ENCODE measurements around the gene KIF1A.

The KIF1A gene

DNA sequence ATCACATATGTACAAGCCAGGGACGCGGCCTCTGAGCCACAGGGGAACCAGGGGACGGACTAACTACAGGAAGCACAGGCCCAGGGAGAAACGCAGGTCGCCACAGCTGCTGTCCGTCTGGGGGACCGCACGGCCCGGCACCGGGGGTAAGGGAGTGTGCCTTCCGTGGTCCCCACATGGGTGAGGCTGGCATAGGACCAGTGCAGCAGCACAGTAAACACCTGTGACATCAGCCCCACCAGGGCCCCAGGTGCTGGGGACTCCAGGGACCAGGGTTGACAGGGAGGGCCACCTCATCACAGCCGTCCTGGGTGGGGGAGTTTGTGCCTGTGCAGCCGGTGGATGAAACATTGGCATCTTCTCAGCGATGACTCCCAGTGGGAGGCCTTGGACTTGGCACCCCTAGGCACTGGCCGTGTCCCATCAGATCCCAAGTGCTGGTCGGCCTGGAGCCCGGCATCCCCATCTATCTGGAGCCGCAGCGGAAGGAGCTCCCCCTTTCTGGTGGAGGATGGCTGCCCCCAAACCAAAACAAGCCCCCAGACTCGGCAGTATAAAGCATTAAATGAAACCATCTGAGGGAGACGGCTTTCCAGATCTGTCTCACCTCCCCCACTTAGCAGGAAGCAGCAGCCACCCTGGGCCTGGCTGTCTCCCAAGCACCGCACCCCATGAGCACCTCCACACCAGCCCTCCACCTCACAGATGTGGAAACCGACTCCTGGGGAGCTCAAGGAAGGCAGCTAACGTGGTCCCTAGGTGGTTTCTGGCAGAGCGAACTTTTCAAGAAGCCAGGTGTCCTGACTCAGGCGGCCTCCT is 105.9 kb downstream of the KIF1A start:
- H3K4me3 Mint-ChIP-seq, result no peak overlapping the region
- intact Hi-C loops (cut with micrococcal nuclease), result no loop called here
- no peaks in the 10 kb centered on the region for H3K4me1 Mint-ChIP-seq (ENCODE audit: low read depth)
- H3K36me3 Mint-ChIP-seq (ENCODE audit: low read depth), result no peaks in the 10 kb centered on the region
- no peaks in the 10 kb centered on the region for H3K9me3 Mint-ChIP-seq
- no peak overlapping the region for H3K27ac Mint-ChIP-seq
- H3K27me3 Mint-ChIP-seq, result no peaks in the 10 kb centered on the region

DNA sequence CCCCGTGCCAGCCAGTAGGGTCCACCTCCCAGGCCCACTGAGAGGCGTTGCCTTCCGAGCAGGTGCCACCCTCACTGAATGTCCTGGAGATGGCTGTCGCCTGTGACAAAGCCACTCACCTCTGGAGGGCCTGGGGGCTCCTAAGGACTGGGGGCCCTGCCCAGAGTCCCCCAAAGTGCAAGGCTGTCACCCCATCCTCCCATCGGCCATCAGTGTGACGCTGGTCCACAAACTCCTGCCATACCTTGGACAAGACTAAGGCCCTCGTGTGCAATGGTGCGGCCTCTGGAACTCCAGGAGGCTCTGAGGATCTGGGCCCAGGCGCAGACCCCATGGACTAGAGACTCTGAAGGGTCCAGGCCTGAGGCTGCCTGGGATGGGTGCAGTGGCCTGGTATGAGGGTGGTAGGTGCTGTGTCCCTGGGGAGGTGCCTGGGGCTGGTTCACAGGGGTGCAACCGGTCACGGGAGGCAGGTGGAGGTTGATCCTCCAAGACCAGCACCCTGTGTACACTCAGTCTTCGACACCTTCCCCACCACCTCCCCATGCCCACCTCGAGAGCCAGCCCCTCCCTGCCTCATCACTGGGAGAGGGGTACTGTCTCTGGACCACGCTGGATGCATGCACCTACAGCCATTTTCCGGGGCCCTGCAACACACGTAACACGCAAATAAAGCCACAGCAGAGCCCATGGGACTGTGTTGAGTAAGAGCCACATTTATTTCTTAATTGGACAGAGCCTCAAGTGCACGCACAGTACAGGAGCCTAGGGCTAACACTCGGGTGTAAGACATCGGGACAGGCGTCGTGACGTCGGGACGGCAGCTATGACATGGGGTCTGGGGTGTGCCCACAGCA is 106.7 kb downstream of the KIF1A start:
- no peak overlapping the region for H3K4me3 Mint-ChIP-seq
- H3K27me3 Mint-ChIP-seq, result no peaks in the 10 kb centered on the region
- no peak overlapping the region for H3K27ac Mint-ChIP-seq
- no peaks in the 10 kb centered on the region for H3K36me3 Mint-ChIP-seq (ENCODE audit: low read depth)
- H3K9me3 Mint-ChIP-seq, result no peaks in the 10 kb centered on the region
- no peaks in the 10 kb centered on the region for H3K4me1 Mint-ChIP-seq (ENCODE audit: low read depth)
- intact Hi-C loops (cut with micrococcal nuclease), result no loop called here

DNA sequence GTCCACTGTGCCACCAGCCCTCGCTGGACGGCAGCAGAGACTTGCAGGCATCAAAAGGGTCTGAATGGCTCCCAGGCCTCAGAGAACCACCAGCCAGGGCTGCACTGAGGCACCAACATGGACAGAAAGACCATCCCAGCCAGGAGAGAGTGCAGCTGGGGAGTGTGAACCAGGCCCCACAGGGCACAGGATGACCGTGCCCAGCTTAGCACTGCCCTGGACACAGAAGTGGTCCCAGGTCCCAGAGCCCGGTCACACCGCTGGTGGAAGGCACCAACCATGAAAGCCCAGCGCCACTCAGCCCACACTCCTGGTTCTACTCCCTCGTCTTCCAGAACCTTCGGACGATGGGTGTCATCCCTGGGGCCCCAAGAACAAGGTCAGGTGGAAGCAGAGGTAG is 107.9 kb downstream of the KIF1A start:
- Mint-ChIP-seq H3K27me3 (no peaks in the 10 kb centered on the region), H3K27ac (no peak overlapping the region), H3K9me3 (no peaks in the 10 kb centered on the region), H3K4me3 (no peak overlapping the region), H3K36me3 (ENCODE audit: low read depth) (no peaks in the 10 kb centered on the region), H3K4me1 (ENCODE audit: low read depth) (no peaks in the 10 kb centered on the region)
- intact Hi-C loops (cut with micrococcal nuclease), result no loop called here

DNA sequence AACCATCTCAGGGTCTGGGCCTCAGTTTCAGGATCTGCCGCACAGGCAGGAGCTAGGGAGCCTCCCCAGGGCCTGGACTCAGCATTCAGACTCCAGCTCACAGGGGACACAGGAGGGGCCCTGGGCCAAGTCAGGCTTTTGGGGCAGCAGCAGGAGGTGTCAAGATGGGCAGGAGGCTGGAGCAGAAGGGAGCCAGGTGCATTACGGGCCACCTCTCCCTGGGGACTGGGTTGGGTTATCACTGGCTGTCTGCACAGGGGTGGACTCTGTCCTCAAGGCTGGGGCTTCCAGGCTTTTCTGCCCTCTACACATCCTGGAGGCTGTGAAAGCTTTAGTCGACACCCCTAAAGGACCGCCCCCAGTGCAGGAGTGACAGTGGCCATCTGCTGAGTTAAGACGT is 108.3 kb downstream of the KIF1A start:
- H3K4me3 Mint-ChIP-seq, result no peak overlapping the region
- intact Hi-C loops (cut with micrococcal nuclease), result no loop called here
- H3K27ac Mint-ChIP-seq, result no peak overlapping the region
- no peaks in the 10 kb centered on the region for H3K4me1 Mint-ChIP-seq (ENCODE audit: low read depth)
- no peaks in the 10 kb centered on the region for H3K9me3 Mint-ChIP-seq
- no peaks in the 10 kb centered on the region for H3K36me3 Mint-ChIP-seq (ENCODE audit: low read depth)
- no peaks in the 10 kb centered on the region for H3K27me3 Mint-ChIP-seq

DNA sequence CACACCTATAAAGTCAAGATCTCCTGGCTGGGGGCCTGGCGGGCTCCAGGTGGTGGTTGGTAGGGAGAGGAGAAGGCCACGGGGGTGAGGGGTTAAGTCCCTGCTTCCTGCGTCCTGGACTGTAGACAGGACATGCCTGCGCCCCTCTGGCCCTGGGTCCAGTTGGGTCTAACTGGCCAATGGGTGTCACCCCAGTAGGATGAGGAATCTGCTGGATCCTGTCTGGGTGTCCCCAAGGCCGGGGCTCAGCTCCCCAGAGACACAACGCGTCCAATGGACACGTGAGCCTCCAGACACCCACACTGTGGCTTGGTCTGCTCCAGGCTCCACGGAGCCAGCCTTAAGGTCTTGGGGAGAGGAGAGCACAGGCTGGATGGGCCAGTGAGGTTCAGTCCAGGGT is 108.7 kb downstream of the KIF1A start:
- Mint-ChIP-seq H3K27me3 (no peaks in the 10 kb centered on the region), H3K4me1 (ENCODE audit: low read depth) (peaks cover 2% of the 10 kb centered on the region), H3K36me3 (ENCODE audit: low read depth) (no peaks in the 10 kb centered on the region), H3K9me3 (no peaks in the 10 kb centered on the region), H3K27ac (no peak overlapping the region), H3K4me3 (no peak overlapping the region)
- intact Hi-C loops (cut with micrococcal nuclease), result no loop called here

DNA sequence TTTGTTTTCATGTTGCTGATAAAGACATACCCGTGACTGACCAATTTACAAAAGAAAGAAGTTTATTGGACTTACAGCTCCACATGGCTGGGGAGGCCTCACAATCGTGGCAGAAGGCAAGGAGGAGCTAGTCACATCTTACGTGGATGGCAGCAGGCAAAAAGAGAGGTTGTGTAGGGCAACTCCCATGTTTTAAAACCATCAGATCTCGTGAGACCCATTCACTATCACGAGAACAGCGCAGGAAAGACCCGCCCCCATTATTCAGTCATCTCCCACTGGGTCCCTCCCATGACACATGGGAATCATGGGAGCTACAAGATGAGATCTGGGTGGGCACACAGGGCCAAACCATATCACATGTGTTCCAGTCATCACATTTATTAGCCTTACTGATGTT is 111.6 kb downstream of the KIF1A start:
- intact Hi-C loops (cut with micrococcal nuclease), result loop anchor here (5.0 to 10.0 kb wide), 2 partner anchors 114 to 196 kb away; no protein-coding TSS in a partner anchor
- Mint-ChIP-seq H3K27ac (no peak overlapping the region), H3K4me3 (no peak overlapping the region), H3K4me1 (ENCODE audit: low read depth) (peaks cover 19% of the 10 kb centered on the region), H3K36me3 (ENCODE audit: low read depth) (no peaks in the 10 kb centered on the region), H3K27me3 (peaks cover 5% of the 10 kb centered on the region), H3K9me3 (no peaks in the 10 kb centered on the region)

DNA sequence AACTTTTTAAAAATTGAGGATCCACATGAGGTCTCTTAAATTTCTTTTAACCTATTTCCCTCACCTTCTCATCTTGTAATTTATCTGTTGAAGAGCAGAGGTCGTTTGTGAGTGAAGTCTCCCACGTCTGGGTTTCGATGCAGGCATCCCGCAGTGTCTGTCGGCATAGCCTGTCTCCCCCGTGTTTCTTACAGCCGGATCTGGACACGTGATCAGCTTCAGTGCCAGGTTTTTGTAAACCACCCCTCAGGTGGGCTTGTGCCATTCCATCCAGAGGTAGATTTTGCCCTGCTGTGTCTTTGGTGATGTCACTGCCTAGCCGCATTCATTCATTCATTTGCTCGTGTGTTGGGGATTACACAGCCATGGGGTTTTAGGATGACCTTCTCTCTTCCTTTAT is 112.2 kb downstream of the KIF1A start:
- intact Hi-C loops (cut with micrococcal nuclease), result loop anchor here (5.0 to 10.0 kb wide), 2 partner anchors 113 to 196 kb away; no protein-coding TSS in a partner anchor
- Mint-ChIP-seq H3K9me3 (no peaks in the 10 kb centered on the region), H3K4me3 (no peak overlapping the region), H3K27ac (no peak overlapping the region), H3K4me1 (ENCODE audit: low read depth) (peaks cover 19% of the 10 kb centered on the region), H3K36me3 (ENCODE audit: low read depth) (no peaks in the 10 kb centered on the region), H3K27me3 (peaks cover 5% of the 10 kb centered on the region)

DNA sequence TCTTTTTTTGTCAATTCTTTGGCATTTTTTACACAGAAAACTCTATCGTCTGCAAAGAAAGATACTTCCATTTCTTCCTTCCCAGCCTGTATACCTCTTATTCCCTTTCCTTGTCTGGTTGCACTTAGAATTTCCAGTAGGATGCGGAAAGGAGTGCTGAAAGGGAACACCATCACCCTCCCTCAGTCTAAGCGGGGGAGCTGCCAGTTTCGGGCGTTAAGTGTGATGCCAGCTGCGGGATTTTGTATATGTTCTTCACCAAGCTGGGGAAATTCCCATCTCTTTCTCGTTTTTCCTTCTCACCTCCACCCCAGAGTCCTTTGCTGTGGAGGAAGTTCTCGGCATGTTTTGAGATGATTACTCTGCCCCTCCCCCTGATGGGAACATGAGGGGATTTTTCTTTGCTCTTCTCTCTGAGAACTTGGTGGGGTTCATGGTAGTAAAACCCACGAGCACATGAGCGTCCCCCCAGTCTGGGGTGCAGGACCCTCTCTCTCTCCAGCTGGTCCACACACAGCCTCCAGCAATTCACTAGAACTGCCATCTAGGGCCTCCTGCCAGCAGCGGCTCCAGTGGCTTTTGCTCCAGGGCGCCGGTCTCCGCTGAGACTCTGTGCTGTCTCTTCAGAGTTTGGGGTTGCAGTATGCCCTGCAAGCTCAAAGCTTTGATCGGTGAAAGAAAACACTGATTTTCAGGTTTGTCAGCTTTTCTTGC is 112.8 kb downstream of the KIF1A start:
- Mint-ChIP-seq H3K27me3 (peaks cover 5% of the 10 kb centered on the region), H3K4me3 (no peak overlapping the region), H3K36me3 (ENCODE audit: low read depth) (no peaks in the 10 kb centered on the region), H3K9me3 (no peaks in the 10 kb centered on the region), H3K27ac (no peak overlapping the region), H3K4me1 (ENCODE audit: low read depth) (peaks cover 19% of the 10 kb centered on the region)
- intact Hi-C loops (cut with micrococcal nuclease), result loop anchor here (5.0 to 10.0 kb wide), 2 partner anchors 112 to 195 kb away; no protein-coding TSS in a partner anchor

DNA sequence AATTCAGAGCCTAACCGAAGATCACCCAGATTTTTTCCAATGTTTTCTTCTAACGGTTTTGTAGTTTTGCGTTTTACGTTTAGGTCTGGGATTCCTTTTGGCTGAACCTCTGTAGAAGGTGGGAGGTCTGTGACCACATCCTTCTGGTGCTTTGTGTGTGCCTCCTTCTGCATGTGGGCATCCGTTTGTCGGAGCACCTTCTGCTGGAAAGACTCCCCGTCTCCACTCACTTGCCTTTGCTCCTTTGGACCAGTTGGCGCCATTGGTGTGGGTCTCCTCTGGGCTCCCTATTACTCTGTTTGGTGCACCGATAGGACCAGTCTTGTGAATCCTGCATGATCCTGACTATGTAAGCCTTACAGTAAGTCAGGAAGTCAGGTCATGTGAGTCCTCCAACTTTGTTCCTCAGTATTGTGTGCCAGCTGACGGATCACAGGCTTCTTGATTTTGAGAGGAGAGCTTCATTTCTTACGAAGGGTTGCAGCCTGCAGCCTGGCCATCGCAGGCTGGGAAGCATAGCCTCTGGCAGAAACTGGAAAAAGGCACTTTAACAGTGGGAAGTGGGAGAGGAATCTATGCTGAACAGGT is 114.7 kb downstream of the KIF1A start:
- intact Hi-C loops (cut with micrococcal nuclease), result loop anchor here (5.0 to 10.0 kb wide), 2 partner anchors 110 to 193 kb away; no protein-coding TSS in a partner anchor
- peaks cover 19% of the 10 kb centered on the region for H3K4me1 Mint-ChIP-seq (ENCODE audit: low read depth)
- H3K27ac Mint-ChIP-seq, result peak overlapping the region; percentile 66
- peaks cover 5% of the 10 kb centered on the region for H3K27me3 Mint-ChIP-seq
- H3K4me3 Mint-ChIP-seq, result peak overlapping the region; percentile 57
- no peaks in the 10 kb centered on the region for H3K36me3 Mint-ChIP-seq (ENCODE audit: low read depth)
- H3K9me3 Mint-ChIP-seq, result no peaks in the 10 kb centered on the region

DNA sequence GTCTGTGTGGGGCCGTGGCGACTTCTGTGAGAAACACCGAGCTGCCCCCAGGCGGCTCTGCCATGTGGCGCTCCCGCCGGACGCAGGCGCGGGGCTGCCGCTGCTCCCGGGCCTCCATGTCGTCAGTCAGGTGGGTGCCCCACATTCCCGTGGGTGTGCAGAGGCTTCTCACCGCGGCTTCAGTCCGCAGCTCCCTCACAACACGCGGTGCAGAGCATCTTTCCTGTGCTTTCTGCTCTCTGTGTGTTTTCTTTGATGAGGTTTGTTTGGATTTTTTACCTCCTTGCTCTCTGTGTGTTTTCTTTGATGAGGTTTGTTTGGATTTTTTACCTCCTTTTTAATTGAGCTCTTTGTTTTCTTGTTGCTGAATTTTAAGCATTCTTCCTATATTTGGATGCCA is 115.4 kb downstream of the KIF1A start:
- no peaks in the 10 kb centered on the region for H3K36me3 Mint-ChIP-seq (ENCODE audit: low read depth)
- H3K27me3 Mint-ChIP-seq, result peaks cover 8% of the 10 kb centered on the region
- peaks cover 19% of the 10 kb centered on the region for H3K4me1 Mint-ChIP-seq (ENCODE audit: low read depth)
- H3K4me3 Mint-ChIP-seq, result no peak overlapping the region
- H3K9me3 Mint-ChIP-seq, result no peaks in the 10 kb centered on the region
- peak overlapping the region; percentile 66 for H3K27ac Mint-ChIP-seq
- intact Hi-C loops (cut with micrococcal nuclease), result loop anchor here (5.0 to 10.0 kb wide), 2 partner anchors 110 to 192 kb away; no protein-coding TSS in a partner anchor

DNA sequence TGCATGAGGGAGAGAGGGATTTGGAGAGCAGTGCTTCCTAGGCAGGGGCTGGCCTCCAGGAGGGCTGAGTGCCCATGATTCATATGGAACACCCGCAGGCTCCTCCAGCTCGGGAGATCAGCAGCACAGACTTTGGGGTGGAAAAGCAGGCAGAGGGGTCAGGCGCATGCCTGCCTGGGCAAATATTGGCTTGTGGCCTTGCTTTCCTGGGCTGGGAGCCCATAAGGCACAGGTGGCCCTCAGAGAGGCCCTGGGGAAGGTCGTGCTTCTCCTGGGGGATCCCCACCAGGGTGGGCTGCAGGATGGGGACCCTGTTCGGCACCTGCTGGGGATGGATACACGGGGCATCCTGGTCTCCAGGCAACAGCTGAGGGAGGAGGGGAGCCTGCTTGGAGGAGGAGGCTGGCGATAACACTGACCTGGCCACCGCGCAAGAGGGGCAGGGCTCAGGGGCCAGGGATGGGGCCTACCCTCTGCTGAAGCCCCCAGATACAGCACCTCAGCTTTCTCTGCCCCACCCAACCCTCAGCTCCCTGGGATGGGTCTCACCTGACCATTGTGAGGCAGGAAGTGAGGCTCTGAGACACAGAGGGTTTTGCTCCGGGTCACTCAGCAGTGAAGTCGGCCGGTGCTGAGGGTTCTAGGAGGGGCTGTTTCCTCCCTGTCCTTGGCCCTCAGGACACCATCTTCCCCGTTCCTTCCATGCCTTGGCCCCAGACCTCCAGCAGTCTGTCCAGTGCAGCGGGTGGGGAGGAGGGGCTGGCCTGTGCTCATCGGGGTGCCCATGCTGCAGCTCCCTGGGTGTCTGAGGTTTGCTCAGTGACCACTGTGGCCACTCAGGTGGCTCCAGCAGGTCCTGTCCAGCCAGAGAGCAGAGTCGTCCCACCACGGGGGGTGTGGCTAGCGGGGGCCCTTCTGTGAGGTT is 116.3 kb downstream of the KIF1A start:
- intact Hi-C loops (cut with micrococcal nuclease), result loop anchor here (10.0 kb wide), 1 partner anchor 109 kb away; no protein-coding TSS in a partner anchor
- no peaks in the 10 kb centered on the region for H3K36me3 Mint-ChIP-seq (ENCODE audit: low read depth)
- H3K27me3 Mint-ChIP-seq, result peaks cover 11% of the 10 kb centered on the region
- H3K4me3 Mint-ChIP-seq, result no peak overlapping the region
- H3K9me3 Mint-ChIP-seq, result no peaks in the 10 kb centered on the region
- H3K4me1 Mint-ChIP-seq (ENCODE audit: low read depth), result peaks cover 19% of the 10 kb centered on the region
- peak overlapping the region; percentile 66 for H3K27ac Mint-ChIP-seq

DNA sequence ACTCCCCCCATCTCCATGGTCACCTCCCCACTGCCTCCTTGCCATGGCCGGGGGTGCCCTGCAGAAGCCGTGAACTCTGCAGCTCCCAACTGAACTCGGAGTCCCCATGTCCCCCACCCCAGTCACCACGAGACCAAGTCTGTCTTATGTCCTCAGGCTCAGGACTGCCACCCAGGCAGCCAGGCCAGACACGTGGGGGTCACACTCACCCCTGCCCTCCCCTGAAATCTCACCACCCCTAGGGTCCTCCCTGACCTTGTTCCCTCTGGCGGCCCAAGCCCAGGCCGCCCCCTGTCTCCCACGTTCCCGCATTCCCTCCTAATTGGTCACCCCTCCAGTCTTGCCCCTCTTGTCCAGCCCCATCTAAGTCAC is 117.4 kb downstream of the KIF1A start:
- Mint-ChIP-seq H3K9me3 (no peaks in the 10 kb centered on the region), H3K27me3 (peaks cover 11% of the 10 kb centered on the region), H3K4me1 (ENCODE audit: low read depth) (peaks cover 19% of the 10 kb centered on the region), H3K4me3 (no peak overlapping the region), H3K36me3 (ENCODE audit: low read depth) (no peaks in the 10 kb centered on the region), H3K27ac (peak overlapping the region; percentile 24)
- intact Hi-C loops (cut with micrococcal nuclease), result loop anchor here (10.0 kb wide), 1 partner anchor 108 kb away; no protein-coding TSS in a partner anchor
